Ishikawa (cell line): ENCODE results near the gene GATAD2B.

Experiments used
- CEBPB ChIP-seq: IDR thresholded peaks from 2 replicates; pipeline ENCODE4 v1.6.1; 2012
- CREB1 ChIP-seq: IDR thresholded peaks from 2 replicates; pipeline ENCODE4 v1.6.1; 2012; ENCODE audit warnings: low read depth
- EGR1 ChIP-seq: IDR thresholded peaks from 2 replicates; pipeline ENCODE4 v1.6.1; 2012
- EP300 ChIP-seq: IDR thresholded peaks from 2 replicates; pipeline ENCODE4 v1.6.1; 2012; ENCODE audit warnings: borderline replicate concordance
- FOXM1 ChIP-seq: IDR thresholded peaks from 2 replicates; pipeline ENCODE4 v1.6.1; 2012; ENCODE audit warnings: low read depth, borderline replicate concordance
- MAX ChIP-seq: IDR thresholded peaks from 2 replicates; pipeline ENCODE4 v1.6.1; 2012
- NFIC ChIP-seq: IDR thresholded peaks from 2 replicates; pipeline ENCODE4 v1.6.1; 2012
- RAD21 ChIP-seq: IDR thresholded peaks from 2 replicates; pipeline ENCODE4 v1.6.1; 2012; ENCODE audit warnings: low read depth
- TAF1 ChIP-seq: IDR thresholded peaks from 2 replicates; pipeline ENCODE4 v1.6.1; 2012; ENCODE audit warnings: low read depth, mild to moderate bottlenecking
- TCF12 ChIP-seq: IDR thresholded peaks from 2 replicates; pipeline ENCODE4 v1.6.1; 2012; ENCODE audit warnings: low read depth
- TEAD4 ChIP-seq: IDR thresholded peaks from 2 replicates; pipeline ENCODE4 v1.6.1; 2012
- YY1 ChIP-seq: IDR thresholded peaks from 2 replicates; pipeline ENCODE4 v1.6.1; 2012; ENCODE audit warnings: low read depth
- ZBTB7A ChIP-seq: IDR thresholded peaks from 2 replicates; pipeline ENCODE4 v1.6.1; 2012; ENCODE audit warnings: low read depth
- TF ChIP-seq, protein P1 (sequence below): IDR thresholded peaks from 2 replicates; pipeline ENCODE4 v1.6.1; 2012
- TF ChIP-seq, protein P2 (sequence below): IDR thresholded peaks from 2 replicates; pipeline ENCODE4 v1.6.1; 2012; ENCODE audit warnings: low read depth, mild to moderate bottlenecking

The GATAD2B gene

DNA sequence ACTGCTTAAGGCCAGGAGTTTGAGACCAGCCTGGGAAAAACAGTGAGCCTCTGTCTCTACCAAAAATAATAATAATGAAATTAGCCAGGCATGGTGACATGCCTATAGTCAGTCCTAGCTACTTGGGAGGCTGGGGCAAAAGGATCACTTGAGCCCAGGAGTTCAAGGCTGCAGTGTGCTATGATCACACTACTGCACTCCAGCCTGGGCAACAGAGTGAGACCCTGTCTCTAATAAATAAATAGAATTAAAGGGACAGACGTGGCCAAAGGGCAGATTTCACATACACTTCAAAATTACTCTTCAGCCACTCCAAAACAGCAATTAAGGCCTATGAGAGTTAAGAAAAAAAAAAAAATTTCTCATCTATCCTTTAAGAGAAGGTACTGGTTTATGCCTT is 45.7 kb downstream of the GATAD2B start:
- TF ChIP-seq, protein P1, sequence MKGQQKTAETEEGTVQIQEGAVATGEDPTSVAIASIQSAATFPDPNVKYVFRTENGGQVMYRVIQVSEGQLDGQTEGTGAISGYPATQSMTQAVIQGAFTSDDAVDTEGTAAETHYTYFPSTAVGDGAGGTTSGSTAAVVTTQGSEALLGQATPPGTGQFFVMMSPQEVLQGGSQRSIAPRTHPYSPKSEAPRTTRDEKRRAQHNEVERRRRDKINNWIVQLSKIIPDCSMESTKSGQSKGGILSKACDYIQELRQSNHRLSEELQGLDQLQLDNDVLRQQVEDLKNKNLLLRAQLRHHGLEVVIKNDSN, result no peak
- TF ChIP-seq TAF1 (no peak), EGR1 (no peak), EP300 (no peak), YY1 (no peak), MAX (no peak), CEBPB (no peak), CREB1 (no peak)

DNA sequence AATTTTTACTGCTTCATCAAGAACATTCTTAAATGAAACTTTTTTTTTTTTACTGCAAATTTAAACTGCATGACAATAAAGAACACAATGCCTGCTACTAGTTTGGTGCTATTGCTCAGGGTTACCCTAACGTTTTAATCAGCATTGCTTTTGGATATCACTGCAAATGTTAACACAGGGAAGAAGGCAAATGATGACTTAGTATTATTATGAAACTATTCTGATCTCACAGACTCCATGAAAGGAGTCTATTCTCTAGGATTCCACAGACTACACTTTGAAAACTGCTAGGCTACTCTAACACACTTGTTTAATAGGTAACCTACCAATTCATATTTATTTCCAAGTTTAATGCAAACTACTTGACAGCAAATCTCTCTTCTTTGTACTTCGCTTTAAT is 49.8 kb downstream of the GATAD2B start:
- no peak for TF ChIP-seq MAX
- no peak for TF ChIP-seq CEBPB
- TF ChIP-seq EP300, result no peak
- TF ChIP-seq NFIC, result no peak
- no peak for TF ChIP-seq FOXM1
- TF ChIP-seq, protein P1, result no peak
- no peak for TF ChIP-seq TCF12
- no peak for TF ChIP-seq ZBTB7A
- no peak for TF ChIP-seq CREB1
- TF ChIP-seq TEAD4, result no peak
- TF ChIP-seq RAD21, result no peak
- no peak for TF ChIP-seq YY1
- TF ChIP-seq TAF1, result no peak
- no peak for TF ChIP-seq EGR1
- TF ChIP-seq, protein P2, sequence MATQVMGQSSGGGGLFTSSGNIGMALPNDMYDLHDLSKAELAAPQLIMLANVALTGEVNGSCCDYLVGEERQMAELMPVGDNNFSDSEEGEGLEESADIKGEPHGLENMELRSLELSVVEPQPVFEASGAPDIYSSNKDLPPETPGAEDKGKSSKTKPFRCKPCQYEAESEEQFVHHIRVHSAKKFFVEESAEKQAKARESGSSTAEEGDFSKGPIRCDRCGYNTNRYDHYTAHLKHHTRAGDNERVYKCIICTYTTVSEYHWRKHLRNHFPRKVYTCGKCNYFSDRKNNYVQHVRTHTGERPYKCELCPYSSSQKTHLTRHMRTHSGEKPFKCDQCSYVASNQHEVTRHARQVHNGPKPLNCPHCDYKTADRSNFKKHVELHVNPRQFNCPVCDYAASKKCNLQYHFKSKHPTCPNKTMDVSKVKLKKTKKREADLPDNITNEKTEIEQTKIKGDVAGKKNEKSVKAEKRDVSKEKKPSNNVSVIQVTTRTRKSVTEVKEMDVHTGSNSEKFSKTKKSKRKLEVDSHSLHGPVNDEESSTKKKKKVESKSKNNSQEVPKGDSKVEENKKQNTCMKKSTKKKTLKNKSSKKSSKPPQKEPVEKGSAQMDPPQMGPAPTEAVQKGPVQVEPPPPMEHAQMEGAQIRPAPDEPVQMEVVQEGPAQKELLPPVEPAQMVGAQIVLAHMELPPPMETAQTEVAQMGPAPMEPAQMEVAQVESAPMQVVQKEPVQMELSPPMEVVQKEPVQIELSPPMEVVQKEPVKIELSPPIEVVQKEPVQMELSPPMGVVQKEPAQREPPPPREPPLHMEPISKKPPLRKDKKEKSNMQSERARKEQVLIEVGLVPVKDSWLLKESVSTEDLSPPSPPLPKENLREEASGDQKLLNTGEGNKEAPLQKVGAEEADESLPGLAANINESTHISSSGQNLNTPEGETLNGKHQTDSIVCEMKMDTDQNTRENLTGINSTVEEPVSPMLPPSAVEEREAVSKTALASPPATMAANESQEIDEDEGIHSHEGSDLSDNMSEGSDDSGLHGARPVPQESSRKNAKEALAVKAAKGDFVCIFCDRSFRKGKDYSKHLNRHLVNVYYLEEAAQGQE, result no peak

GRCh38 chr1:153872331-153872730 is 50.4 kb downstream of the GATAD2B start:
- TF ChIP-seq, protein P1, result no peak
- TF ChIP-seq YY1, result no peak
- TF ChIP-seq MAX, result no peak
- no peak for TF ChIP-seq CREB1
- TF ChIP-seq RAD21, result no peak
- TF ChIP-seq FOXM1, result no peak
- TF ChIP-seq, protein P2, result no peak
- TF ChIP-seq TAF1, result no peak
- TF ChIP-seq ZBTB7A, result no peak
- no peak for TF ChIP-seq EP300
- TF ChIP-seq TCF12, result no peak
- no peak for TF ChIP-seq EGR1
- TF ChIP-seq CEBPB, result no peak
- no peak for TF ChIP-seq NFIC
- TF ChIP-seq TEAD4, result no peak

DNA sequence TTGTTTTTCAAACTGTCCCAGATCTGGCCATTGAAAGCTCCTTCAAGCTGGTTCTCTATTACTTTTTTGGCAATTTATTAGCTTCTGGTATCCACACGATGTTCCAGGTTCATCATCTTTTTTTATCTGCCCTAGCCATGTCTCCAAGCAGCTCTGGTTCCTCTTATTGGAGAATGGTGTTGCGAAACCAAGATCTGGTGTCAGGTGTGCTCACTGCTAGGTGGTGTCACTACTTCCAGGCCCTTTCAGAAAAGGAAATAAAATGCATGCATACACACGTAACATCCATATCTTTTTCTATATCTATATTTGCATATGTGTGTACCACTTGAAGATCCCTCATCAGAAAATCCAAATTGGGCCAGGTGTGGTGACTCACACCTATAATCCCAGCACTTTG is 53.3 kb downstream of the GATAD2B start:
- TF ChIP-seq FOXM1 (no peak), ZBTB7A (no peak), RAD21 (no peak), CEBPB (peak; percentile 62; the same call in 1 of the 2 replicates), YY1 (no peak), NFIC (no peak), TCF12 (no peak), MAX (no peak)

DNA sequence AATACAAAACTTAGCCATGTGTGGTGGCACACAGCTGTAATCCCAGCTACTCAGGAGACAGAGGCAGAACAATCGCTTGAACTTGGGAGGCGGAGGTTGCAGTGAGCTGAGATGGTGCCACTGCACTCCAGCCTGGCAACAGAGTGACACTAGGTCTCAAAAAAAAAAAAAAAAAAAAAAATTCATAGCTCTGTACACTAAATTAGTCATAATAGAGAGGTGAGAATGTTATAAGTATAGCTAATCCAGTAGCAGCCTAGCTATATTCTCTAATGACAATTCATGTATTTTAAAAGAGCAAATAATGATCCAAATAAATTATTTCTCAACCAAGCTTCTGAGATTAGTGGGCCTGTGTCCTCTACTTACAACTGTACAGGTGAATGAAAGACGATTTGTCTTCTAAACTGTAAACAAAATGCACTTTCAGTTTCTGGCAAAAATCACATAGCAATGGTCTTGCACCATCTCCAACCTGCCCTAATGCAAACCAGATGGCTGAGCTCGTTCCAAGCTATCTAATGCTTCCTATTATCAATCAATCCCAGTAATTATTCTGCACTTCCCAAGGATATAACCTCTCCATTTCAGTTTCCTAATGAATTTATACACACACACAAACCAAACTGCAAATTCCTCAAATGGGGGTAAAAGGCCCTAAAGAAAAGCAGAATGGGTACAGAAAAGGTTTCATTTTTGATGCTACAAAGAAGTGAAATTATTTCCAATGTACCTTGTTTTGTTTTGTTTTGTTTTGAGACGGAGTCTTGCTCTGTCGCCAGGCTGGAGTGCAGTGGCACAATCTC is 56.5 kb downstream of the GATAD2B start:
- TF ChIP-seq EP300, result no peak
- TF ChIP-seq MAX, result no peak
- no peak for TF ChIP-seq NFIC
- TF ChIP-seq EGR1, result no peak
- TF ChIP-seq TEAD4, result no peak
